Measurements from ENCODE around the gene SMOC1. TPM values are rescaled to one million over a fixed set of nuclear protein-coding genes. Genes with fewer than 3 reads are reported as not detected.

The SMOC1 gene
- total RNA-seq, 1 donor from 2014 or later = not detected

DNA sequence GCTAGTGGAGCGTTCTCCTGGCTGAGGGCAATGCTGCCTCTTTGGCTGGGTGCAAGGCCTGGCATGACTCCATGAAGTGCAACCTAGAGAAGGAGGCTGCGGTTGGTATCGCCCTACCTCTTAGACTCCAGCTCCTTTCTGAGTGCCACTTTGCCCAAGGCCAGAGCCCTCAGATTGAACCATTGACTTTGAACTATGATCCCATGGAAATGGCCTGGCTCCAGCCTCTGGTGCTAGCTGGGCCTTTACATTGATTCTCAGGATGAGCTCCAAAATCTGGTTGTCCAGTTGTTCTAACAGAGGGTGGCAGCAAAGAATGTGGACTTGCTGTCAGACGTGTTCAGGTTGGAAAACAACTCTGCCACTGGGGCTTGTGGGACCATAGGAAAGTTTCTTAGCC, 16.1 kb upstream of the SMOC1 start:
- intact Hi-C loops (cut with micrococcal nuclease) = no loop called here

DNA sequence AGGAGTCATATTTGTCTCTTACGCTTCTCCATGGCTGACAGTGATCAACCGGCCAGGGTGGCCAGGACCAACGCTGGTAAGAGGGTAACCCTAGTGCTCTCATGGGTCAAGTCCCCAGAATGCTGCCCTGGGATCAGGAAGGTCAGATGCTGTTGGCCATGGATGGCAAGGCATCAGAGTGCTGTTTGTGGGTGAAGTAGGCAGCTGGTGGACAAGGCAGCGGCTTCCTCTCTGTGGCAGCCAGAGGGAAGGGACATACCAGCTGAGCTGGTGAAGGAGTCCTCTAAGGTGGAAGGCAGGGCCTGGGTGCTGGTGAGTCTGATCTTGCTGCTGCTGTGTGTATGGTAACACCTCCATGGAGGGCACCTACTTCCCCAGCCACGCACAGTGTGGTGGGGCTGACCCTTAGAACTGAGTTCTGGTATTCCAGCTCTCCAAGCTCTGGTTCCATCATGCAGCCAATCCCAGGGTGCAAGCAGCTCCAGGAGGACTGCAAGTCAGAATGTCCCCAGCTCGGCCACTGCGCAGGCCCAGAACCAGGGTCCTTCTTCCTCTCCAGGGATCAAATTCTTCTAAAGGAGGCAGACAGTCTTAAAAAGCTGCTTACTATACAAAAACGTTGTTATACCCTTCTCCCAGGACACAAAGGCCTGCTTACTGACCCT, 13.4 kb upstream of the SMOC1 start:
- intact Hi-C loops (cut with micrococcal nuclease) = no loop called here

DNA sequence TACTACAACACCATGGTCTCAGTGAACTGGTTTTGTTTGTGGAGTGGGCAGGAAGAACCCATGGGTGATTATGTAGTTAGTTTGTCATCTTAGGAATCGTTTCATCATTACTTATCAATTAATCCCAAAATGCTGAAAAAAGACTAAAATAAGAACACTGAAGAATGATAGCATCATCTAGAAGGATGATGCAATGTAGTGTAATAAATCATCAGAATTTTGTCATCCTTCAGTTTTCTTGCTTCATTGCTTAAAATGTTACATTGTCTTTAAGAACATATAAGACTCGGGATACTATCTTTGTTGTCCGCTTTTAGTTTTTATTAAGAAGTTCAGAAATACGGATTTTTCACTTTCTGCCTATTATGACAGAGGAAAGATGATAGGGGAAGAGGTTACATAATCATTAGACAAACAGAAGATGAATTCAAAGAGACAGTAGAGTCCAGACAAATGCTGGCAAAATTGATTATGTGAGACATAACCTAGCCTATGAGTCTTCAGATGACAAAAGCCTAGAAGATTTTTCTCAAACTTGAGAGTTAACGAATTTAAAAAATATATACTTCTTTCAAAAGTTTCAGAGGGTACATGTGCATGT, 10.8 kb upstream of the SMOC1 start:
- intact Hi-C loops (cut with micrococcal nuclease) = no loop called here

DNA sequence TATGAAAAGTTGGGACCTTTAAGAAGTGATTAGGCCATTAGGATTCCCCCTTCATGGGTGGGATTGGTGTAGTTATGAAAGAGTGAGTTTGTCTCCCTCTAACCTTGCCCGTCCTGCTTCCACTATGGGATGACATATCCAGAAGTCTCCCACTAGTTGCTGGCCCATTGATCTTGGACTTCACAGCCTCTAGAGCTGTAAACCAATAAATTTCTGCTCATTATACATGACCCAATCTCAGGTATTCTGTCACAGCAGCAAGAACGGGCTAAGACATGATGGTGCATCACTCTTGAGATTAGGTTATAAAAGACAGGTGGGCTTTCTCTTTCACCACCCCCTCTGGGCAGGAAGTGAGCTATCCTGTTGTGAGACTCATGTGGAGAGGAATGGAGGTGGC, 8.6 kb upstream of the SMOC1 start:
- intact Hi-C loops (cut with micrococcal nuclease) = no loop called here

GRCh38 chr14:69873877-69874780, 5.1 kb upstream of the SMOC1 start:
- intact Hi-C loops (cut with micrococcal nuclease) = no loop called here

DNA sequence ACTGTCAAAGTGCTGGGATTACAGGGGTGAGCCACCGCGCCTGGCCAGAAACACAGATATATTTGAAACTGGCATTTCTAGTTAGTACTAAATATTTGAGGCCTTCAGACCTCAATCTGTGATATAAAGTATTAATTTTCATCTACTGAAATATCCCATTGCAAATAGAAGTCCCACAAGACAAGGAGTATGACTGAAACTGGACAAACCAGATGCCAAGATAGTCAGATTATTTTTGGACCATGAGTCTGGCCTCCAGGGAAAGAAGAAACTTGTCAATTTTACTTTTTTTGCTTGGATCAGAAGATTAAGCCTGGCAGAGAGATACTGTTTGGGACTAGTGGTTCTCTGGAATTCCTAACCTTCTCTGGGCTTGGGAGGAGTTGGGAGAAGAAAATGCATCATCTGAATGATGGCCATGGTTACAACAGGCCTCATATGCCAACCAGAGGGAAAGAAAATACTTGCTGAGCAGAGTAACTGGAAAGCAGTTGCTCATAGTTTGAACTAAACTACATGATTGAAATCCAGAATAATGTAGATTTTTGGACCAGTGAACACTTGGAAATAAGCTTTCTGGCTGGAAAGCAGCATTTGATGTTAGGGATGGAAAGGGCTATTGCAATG, 2.9 kb upstream of the SMOC1 start:
- intact Hi-C loops (cut with micrococcal nuclease) = no loop called here

DNA sequence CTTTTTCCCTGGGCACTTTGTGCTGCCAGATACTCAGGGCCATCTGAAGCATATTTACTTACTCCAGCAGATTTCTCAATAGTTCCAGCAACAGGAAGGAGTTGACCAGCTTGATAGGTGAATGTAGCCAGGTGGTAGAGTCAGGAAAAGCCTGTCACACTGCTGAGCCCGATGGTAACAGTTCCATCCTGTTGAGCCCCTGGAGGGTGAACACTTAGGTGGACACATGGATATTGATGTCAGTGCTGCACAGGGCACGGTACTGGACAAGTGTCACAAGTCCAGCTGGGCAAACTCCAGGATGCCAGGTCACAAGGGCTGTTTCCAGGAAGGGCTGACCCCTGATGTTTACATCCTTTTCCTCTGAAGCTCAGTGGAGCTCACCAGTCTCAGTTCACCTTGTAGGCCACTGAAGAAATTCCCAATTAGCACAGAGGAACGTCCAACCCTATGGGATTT, 2.3 kb upstream of the SMOC1 start:
- intact Hi-C loops (cut with micrococcal nuclease) = loop anchor here (1.0 kb wide), 1 partner anchor 151 kb away; no protein-coding TSS in a partner anchor

DNA sequence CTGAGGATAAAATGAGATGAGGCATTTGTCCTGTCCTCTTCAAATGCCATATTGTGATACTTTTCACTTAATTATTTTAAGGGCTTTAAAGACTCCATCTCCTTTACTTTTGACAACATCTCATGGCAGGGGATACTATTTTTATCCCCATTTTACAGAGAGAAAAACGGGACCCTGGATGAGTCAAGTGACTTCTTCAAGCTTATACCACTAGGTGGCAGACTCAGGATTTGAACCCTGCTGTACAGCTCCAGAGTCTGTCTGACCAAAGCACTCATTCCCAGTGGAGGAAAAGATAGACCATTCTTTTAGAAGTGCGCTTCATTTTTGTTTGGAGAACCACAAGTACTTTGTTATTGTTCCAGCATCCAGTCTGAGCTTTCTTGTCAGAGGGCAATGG, 1.7 kb upstream of the SMOC1 start:
- intact Hi-C loops (cut with micrococcal nuclease) = loop anchor here (1.0 kb wide), 1 partner anchor 151 kb away; no protein-coding TSS in a partner anchor

GRCh38 chr14:69878251-69878650, 965 bp upstream of the SMOC1 start:
- intact Hi-C loops (cut with micrococcal nuclease) = no loop called here

- intact Hi-C loops (cut with micrococcal nuclease) = no loop called here
Measured at GRCh38 chr14:69880044-69880487, 850 bp downstream of the SMOC1 start.

DNA sequence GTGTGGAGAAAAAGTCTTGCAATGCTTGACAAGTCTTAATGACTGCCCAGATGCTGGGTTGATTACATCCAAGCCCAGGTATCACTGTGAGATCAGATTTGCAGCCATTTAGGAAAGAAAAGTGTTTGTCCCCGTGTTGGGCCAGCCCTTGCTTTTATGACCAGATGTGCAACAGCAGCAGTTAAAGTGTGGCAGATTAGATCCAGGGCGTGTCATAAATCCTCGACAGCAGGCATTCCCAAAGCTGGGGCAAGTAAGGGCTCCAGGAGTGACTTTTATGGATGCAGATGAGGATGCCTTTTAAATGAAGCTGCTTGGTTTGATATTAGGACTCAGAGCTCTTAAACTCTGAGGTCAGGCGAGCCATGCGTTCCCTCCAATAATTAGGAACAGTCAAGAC, 1.7 kb downstream of the SMOC1 start:
- intact Hi-C loops (cut with micrococcal nuclease) = no loop called here

- intact Hi-C loops (cut with micrococcal nuclease) = no loop called here
Measured at GRCh38 chr14:69882116-69882864, 3.1 kb downstream of the SMOC1 start.

GRCh38 chr14:69882915-69883314, 3.7 kb downstream of the SMOC1 start:
- intact Hi-C loops (cut with micrococcal nuclease) = no loop called here

DNA sequence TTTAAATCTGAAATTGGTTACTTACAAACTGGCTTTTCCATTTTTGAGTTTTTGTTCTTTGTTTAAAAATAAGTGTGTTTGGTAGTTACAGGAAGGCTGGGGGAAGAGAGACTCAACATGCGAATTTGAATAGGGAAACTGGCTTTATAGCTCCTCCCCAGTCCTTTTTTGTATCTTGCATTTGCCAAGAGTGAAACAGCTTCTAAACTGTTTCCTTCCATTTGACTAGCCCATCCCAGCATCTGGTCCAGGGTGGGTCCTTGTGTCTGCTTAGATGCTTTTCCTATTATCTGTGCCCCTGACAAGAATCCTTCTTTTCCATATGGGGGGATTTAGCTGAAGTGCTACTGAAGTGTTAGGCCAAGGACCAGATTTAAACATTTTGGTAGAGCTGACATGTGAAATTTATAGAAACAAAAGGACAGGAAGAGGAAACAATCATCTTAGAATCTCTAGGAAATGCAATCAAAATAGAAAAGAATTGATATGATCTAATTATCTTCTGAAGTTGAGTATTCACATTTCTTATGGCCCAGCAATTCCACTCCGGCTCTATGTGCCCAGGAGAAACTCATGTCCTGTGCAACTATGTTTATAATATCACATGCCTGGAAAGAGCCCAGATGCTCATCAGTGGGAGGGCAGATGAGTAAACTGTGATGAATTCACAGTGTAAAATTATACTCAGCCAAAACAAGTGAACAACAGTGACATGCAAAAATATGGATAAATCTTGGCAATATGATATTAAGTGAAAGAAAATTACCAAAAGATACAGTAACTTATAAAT, 7.4 kb downstream of the SMOC1 start:
- intact Hi-C loops (cut with micrococcal nuclease) = no loop called here

DNA sequence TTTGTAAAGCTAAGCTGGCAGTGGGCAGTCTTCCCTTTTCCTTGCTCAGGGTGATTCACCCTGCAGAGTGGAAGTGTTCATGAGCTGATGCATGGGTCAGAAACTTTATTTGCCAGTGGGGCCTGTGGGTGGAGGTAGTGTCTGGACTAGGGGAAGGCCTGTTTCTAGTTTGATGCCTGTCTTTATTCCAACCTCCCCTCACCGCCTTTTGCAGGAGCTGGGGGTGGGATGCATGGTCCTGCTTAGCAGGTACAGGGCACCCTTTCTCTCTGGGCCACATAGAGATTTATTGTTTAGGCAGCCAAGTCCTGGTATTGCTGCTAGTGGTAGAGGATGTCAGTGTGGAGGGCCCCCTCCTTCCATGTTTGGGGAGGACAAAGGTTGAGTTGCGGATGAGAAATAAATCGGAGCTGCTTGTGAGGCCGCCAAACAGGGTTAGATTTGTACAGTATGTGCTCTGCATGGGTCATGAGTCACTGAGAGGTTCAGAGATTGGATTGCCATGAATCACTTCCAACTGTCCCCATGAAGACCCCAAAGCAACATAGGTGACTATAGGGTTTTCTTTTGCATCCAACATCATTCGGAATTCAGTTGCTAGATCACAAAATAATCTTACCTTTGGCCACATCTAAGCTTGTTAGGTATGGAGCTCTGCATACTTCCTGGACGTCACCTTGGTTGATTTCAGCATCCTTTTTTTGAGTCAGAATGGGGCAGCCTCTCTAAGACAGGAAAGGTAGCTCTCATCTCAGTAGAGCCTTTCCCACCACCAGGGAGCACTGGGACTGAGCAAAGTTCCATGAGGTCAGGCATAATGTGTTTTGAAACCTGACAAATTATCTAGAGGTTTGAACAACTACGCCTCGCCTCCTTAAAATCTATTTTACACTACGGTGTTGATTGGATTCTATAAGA, 8.8 kb downstream of the SMOC1 start:
- intact Hi-C loops (cut with micrococcal nuclease) = no loop called here

- intact Hi-C loops (cut with micrococcal nuclease) = no loop called here
Measured at GRCh38 chr14:69891422-69891821, 12.2 kb downstream of the SMOC1 start.

DNA sequence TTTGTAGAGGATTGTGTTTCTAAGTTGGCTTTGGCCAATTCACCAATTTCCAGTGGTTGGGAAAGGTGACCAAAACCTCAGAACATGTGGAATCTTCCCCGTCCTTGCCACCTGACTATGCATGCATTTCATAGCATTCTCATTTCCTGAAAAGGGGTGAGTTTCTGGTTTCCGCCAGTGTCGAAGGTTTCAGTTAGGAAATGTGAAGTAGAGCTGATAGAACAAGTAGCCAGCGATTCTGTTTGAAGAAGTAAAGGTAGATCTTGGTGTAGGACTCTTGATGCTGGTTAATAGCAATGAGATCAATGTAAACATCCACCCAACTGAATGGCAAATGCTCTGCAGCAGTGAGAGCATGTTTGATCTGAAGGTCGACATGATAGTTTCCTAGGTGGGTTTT, 15.9 kb downstream of the SMOC1 start:
- intact Hi-C loops (cut with micrococcal nuclease) = no loop called here

GRCh38 chr14:69896080-69896479, 16.9 kb downstream of the SMOC1 start:
- intact Hi-C loops (cut with micrococcal nuclease) = no loop called here

GRCh38 chr14:69896972-69897371, 17.8 kb downstream of the SMOC1 start:
- intact Hi-C loops (cut with micrococcal nuclease) = no loop called here
